ENCODE data around the gene LCN15. TPM values are rescaled to one million over a fixed set of nuclear protein-coding genes. Genes with fewer than 3 reads are reported as not detected.
"Not testable (repeated sequence)": the region's sequence is repeated elsewhere in the genome, so short reads cannot be mapped to it uniquely, and the experiment has no call there.

LCN15 gene
- total and polyA plus RNA-seq, 11 donors = 0.64 to 2.8 (median 1.2) TPM; not detected in 4

DNA sequence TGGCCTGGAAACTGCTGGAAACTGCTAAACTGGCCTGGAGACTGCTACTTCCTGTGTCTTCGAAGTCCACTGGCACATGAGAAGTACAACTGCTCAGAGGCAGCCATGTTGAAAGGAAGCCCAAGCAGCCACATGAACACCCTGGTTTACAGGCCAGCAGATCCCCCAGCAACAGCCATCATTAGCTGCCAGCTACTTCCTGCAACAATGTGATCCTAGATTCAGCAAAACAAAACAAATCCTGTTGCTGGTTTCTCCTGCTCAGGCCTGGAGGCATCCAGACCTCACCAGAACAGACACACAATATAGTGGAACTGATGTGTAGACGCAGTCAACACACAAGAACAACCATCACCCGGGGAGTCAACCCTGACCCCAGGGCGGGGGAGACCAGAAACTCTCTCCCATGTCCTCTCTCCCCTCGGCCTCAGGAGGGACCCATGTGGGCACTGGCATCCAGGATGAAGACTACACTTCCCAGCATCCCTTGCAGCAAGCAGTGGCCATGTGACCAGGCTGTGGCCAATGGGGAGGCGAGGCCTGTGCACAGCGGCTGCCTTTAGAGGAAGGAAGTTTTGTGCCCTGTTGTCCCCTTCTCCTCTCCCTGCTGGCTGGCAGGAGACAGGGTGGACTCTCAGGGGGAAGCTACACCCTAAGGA is 9.2 kb upstream of the LCN15 start:
- WGBS, 4 donors = 78 to 87% (median 85%) methylated on average over 7 of the region's 7 CpGs
- peak in 3 of 4 donors; percentile 42 to 69 (median 49) for ATAC-seq
- H3K4me3 ChIP-seq = no peak overlapping the region
- DNase-seq = no peak
- no peak for TF ChIP-seq POLR2A (IDR thresholded peaks at IDR 0.05)
- TF ChIP-seq, protein P1, sequence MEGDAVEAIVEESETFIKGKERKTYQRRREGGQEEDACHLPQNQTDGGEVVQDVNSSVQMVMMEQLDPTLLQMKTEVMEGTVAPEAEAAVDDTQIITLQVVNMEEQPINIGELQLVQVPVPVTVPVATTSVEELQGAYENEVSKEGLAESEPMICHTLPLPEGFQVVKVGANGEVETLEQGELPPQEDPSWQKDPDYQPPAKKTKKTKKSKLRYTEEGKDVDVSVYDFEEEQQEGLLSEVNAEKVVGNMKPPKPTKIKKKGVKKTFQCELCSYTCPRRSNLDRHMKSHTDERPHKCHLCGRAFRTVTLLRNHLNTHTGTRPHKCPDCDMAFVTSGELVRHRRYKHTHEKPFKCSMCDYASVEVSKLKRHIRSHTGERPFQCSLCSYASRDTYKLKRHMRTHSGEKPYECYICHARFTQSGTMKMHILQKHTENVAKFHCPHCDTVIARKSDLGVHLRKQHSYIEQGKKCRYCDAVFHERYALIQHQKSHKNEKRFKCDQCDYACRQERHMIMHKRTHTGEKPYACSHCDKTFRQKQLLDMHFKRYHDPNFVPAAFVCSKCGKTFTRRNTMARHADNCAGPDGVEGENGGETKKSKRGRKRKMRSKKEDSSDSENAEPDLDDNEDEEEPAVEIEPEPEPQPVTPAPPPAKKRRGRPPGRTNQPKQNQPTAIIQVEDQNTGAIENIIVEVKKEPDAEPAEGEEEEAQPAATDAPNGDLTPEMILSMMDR (IDR thresholded peaks at IDR 0.05) = no peak
- H3K27ac ChIP-seq = no peak overlapping the region
- H3K9me3 ChIP-seq = peaks cover 0 to 9% (median 5%) of the 10 kb centered on the region in 12 donors
- no peaks in the 10 kb centered on the region for H3K36me3 ChIP-seq
- intact Hi-C loops (cut with DNase I) = no loop called here
- H3K27me3 ChIP-seq = no peaks in the 10 kb centered on the region
- H3K4me1 ChIP-seq = no peaks in the 10 kb centered on the region

DNA sequence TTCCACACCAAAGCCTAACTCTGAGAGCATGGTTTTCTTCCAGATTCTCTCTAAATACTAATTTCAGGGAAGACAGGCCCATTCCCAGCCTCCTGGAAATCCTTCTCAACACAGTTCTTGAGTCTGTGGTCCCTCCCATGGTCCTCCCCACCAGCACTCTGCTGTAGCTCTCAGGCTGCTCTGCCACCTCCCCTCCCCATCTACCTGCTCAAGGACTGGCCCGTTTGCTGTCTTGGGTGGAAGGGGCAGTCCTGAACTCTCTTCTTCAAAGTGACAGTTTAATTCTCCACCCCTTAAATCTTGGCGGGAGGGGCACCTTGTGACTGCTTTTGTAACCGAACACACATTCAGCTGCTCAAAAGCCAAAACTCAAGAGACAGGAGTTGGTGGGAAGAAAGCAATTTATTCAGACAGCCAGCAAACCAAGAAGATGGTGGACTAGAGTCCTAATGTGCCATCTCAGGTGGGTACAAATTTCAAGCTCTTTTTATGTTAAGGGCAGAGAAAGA is 7.6 kb upstream of the LCN15 start:
- DNase-seq = no peak
- Histone ChIP-seq H3K27me3 (peaks cover 0 to 7% (median 0%) of the 10 kb centered on the region in 9 donors), H3K9me3 (peaks cover 0 to 9% (median 5%) of the 10 kb centered on the region in 12 donors), H3K4me1 (no peaks in the 10 kb centered on the region), H3K27ac (no peak overlapping the region), H3K4me3 (no peak overlapping the region), H3K36me3 (no peaks in the 10 kb centered on the region)
- ATAC-seq = no peak
- WGBS, 4 donors = 82 to 84% (median 83%) methylated on average over 3 of the region's 3 CpGs
- TF ChIP-seq POLR2A (IDR thresholded peaks at IDR 0.05) = no peak
- TF ChIP-seq, protein P1 (IDR thresholded peaks at IDR 0.05) = no peak
- intact Hi-C loops (cut with DNase I) = no loop called here

DNA sequence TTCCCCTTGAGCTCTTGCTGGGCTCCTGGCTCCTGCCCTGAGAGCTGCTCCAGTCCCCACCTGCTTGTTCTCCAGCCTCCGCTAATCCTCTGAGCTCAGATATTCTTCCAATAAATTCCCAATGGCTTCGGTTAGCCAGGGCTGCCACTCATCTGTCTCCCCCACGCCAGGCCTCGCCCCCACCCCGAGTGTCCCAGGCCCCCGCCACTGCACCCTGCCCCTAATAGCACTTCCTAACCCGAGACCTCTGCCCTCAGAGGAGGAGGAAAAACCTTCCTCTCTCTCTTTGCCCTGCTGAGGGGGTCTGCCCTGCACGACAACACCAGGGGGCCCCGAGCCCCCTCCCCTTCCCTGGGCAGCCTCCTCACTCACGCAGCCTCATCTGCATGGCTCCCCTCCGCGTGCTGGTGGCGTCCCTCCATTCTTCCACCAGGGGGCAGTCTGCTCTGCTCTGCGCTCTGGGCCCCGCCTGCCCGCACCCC is 5.4 kb upstream of the LCN15 start:
- no peaks in the 10 kb centered on the region for H3K36me3 ChIP-seq
- intact Hi-C loops (cut with DNase I) = no loop called here
- H3K9me3 ChIP-seq = peaks cover 0 to 9% (median 5%) of the 10 kb centered on the region in 12 donors
- peaks cover 0 to 7% (median 0%) of the 10 kb centered on the region in 9 donors for H3K27me3 ChIP-seq
- peak in 1 of 5 donors; percentile 22 for DNase-seq
- no peak overlapping the region for H3K4me3 ChIP-seq
- H3K4me1 ChIP-seq = peaks cover 0 to 4% (median 0%) of the 10 kb centered on the region in 12 donors
- ATAC-seq = peak in 2 of 4 donors; percentile 48 to 52
- 10 to 23% (median 12%) methylated on average over 9 to 16 of the region's 16 CpGs for WGBS, 4 donors
- H3K27ac ChIP-seq = no peak overlapping the region
- TF ChIP-seq, protein P1 (IDR thresholded peaks at IDR 0.05) = peak; percentile 23 to 50 (median 36)
- no peak for TF ChIP-seq POLR2A (IDR thresholded peaks at IDR 0.05)

DNA sequence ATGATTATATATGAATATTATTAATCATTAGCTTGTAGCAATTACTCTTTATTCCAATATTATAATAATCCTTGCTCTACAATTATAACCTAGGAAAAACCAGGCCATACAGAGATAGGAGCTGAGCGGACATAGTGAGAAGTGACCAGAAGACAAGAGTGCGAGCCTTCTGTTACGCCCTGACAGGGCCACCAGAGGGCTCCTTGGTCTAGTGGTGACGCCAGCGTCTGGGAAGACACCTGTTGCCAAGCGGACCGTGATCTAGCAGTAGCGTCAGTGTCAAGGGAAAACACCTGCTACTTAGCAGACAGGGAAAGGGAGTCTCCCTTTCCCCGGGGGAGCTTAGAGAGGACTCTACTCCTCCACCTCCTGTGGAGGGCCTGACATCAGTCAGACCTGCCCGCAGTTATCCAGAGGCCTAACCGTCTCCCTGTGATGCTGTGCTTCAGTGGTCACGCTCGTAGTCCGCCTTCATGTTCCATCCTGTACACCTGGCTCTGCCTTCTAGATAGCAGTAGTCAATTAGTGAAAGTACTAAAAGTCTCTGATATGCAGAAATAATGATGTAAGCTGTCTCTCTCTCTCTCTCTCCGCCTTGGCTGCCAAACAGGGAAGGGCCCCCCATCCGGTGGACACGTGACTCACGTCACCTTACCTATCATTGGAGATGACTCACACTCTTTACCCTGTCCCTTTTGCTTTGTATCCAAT is 2.2 kb upstream of the LCN15 start:
- intact Hi-C loops (cut with DNase I); H3K27ac ChIP-seq; H3K27me3 ChIP-seq; ATAC-seq; H3K36me3 ChIP-seq; H3K9me3 ChIP-seq; H3K4me3 ChIP-seq; H3K4me1 ChIP-seq: not testable (repeated sequence)
- DNase-seq = peak in 4 of 5 donors; percentile 40 to 73 (median 60)
- 37 to 63% (median 47%) methylated on average over 12 to 18 of the region's 18 CpGs for WGBS, 4 donors
- TF ChIP-seq, protein P1 (IDR thresholded peaks at IDR 0.05) = peak; percentile 17 to 45 (median 40)

DNA sequence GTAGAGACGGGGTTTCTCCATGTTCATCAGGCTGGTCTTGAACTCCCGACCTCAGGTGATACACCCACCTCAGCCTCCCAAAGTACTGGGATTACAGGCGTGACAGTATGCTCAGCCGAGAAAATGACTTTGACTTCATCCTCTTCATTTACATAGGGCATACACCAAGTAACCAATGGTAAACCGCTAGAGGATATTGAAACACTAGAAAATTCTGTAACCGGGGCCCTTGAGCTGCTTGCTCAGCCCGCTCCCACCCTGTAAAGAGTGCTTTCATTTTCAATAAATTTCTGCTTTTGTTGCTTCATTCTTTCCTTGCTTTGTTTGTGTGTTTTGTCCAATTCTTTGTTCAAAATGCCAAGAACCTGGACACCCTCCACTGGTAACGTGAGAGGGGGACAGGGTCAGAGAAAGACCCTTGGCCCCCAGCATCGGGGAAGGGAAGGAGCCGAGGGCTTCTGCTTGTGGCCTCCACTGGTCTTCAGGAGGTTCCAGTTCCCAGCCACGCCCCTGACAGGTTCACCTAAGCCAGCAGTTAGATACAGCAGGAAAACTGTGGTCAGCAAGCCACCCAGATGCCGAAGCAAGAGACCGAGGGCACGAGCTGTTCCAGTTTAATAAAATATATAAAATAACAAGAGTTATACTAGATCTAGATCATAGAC is 1.6 kb upstream of the LCN15 start:
- Histone ChIP-seq H3K27ac (peak overlapping the region in 2 of 12 donors; percentile 1 to 35), H3K4me1 (peaks cover 0 to 14% (median 0%) of the 10 kb centered on the region in 12 donors)
- WGBS, 4 donors = 85 to 91% (median 89%) methylated on average over 14 of the region's 14 CpGs
- H3K4me3 ChIP-seq; DNase-seq; H3K9me3 ChIP-seq; ATAC-seq; H3K36me3 ChIP-seq; intact Hi-C loops (cut with DNase I); H3K27me3 ChIP-seq: not testable (repeated sequence)

Data from heart left ventricle (tissue), 16 donors.